Muscle layer of duodenum (tissue), 2 donors: ENCODE measurements around the gene VAV2.
"Not testable (repeated sequence)": the region's sequence is repeated elsewhere in the genome, so short reads cannot be mapped to it uniquely, and the experiment has no call there.

Experiments
- H3K27ac ChIP-seq: one replicate; pipeline ENCODE4 v1.7.0; 2013; ENCODE audit warnings: mild to moderate bottlenecking, low read length
- H3K27me3 ChIP-seq: one replicate; pipeline ENCODE4 v1.7.0; 2013; ENCODE audit warnings: low read depth, mild to moderate bottlenecking, control low read depth, low read length
- H3K36me3 ChIP-seq, 2 donors: one replicate each; pipeline ENCODE4 v1.7.0; 2013; ENCODE audit warnings: low read length in 2 of 2, control low read depth in 1 of 2, mild to moderate bottlenecking in 1 of 2; ENCODE audit not compliant: insufficient read depth in 2 of 2, control insufficient read depth in 1 of 2
- H3K4me1 ChIP-seq, 2 donors: one replicate each; pipeline ENCODE4 v1.7.0; 2013; ENCODE audit warnings: low read length in 2 of 2, mild to moderate bottlenecking in 2 of 2, control low read depth in 1 of 2, moderate library complexity in 1 of 2; ENCODE audit not compliant: insufficient read depth in 2 of 2, control insufficient read depth in 1 of 2
- H3K4me3 ChIP-seq, 2 donors: one replicate each; pipeline ENCODE4 v1.7.0; 2013; ENCODE audit warnings: low read length in 2 of 2, low read depth in 1 of 2, mild to moderate bottlenecking in 1 of 2
- H3K9me3 ChIP-seq, 2 donors: one replicate each; pipeline ENCODE4 v1.7.0; 2013; ENCODE audit warnings: low read length in 2 of 2, control low read depth in 1 of 2, mild to moderate bottlenecking in 1 of 2; ENCODE audit not compliant: control insufficient read depth in 1 of 2
- donor health status: healthy.

VAV2 gene

GRCh38 chr9:133959171-133959570 lies 33.0 kb downstream of the VAV2 start:
- Histone ChIP-seq H3K4me3 (no peak overlapping the region), H3K9me3 (no peaks in the 10 kb centered on the region), H3K4me1 (peaks cover 5 to 17% of the 10 kb centered on the region in 2 donors), H3K27ac (no peak overlapping the region), H3K27me3 (no peaks in the 10 kb centered on the region), H3K36me3 (no peaks in the 10 kb centered on the region)

- Histone ChIP-seq H3K36me3 (no peaks in the 10 kb centered on the region), H3K4me1 (peaks cover 5 to 17% of the 10 kb centered on the region in 2 donors), H3K27ac (no peak overlapping the region), H3K4me3 (no peak overlapping the region), H3K27me3 (no peaks in the 10 kb centered on the region), H3K9me3 (no peaks in the 10 kb centered on the region)
Measured at GRCh38 chr9:133958756-133959155, 33.4 kb downstream of the VAV2 start.

- not testable (repeated sequence) for H3K4me3 ChIP-seq, H3K27ac ChIP-seq, H3K27me3 ChIP-seq, H3K9me3 ChIP-seq, H3K36me3 ChIP-seq
- H3K4me1 ChIP-seq = peaks cover 5 to 17% of the 10 kb centered on the region in 2 donors
Measured at GRCh38 chr9:133957772-133958171, 34.4 kb downstream of the VAV2 start.

GRCh38 chr9:133957328-133957727 lies 34.8 kb downstream of the VAV2 start:
- Histone ChIP-seq H3K4me1 (peaks cover 5 to 17% of the 10 kb centered on the region in 2 donors), H3K4me3 (no peak overlapping the region), H3K27ac (no peak overlapping the region)

GRCh38 chr9:133956520-133957076 lies 35.5 kb downstream of the VAV2 start:
- H3K36me3 ChIP-seq = no peaks in the 10 kb centered on the region
- peaks cover 5 to 17% of the 10 kb centered on the region in 2 donors for H3K4me1 ChIP-seq
- no peak overlapping the region for H3K4me3 ChIP-seq
- no peaks in the 10 kb centered on the region for H3K9me3 ChIP-seq
- H3K27me3 ChIP-seq = no peaks in the 10 kb centered on the region
- H3K27ac ChIP-seq = peak overlapping the region; percentile 16

More at GRCh38 chr9:133957328-133957727, 34.8 kb downstream of the VAV2 start:
- Histone ChIP-seq H3K9me3 (no peaks in the 10 kb centered on the region), H3K36me3 (no peaks in the 10 kb centered on the region), H3K27me3 (no peaks in the 10 kb centered on the region)

- no peaks in the 10 kb centered on the region for H3K9me3 ChIP-seq
- no peaks in the 10 kb centered on the region for H3K36me3 ChIP-seq
- no peak overlapping the region for H3K4me3 ChIP-seq
- H3K4me1 ChIP-seq = peaks cover 5 to 17% of the 10 kb centered on the region in 2 donors
- peak overlapping the region; percentile 16 for H3K27ac ChIP-seq
- H3K27me3 ChIP-seq = no peaks in the 10 kb centered on the region
Measured at GRCh38 chr9:133955821-133956411, 36.2 kb downstream of the VAV2 start.

- no peaks in the 10 kb centered on the region for H3K36me3 ChIP-seq
- H3K4me3 ChIP-seq = no peak overlapping the region
- no peaks in the 10 kb centered on the region for H3K9me3 ChIP-seq
- H3K4me1 ChIP-seq = peaks cover 5 to 17% of the 10 kb centered on the region in 2 donors
- H3K27me3 ChIP-seq = no peaks in the 10 kb centered on the region
- no peak overlapping the region for H3K27ac ChIP-seq
Measured at GRCh38 chr9:133954862-133955529, 37.1 kb downstream of the VAV2 start.

GRCh38 chr9:133953976-133954709 lies 38.0 kb downstream of the VAV2 start:
- Histone ChIP-seq H3K4me1 (peaks cover 5 to 17% of the 10 kb centered on the region in 2 donors), H3K27me3 (no peaks in the 10 kb centered on the region), H3K9me3 (no peaks in the 10 kb centered on the region), H3K4me3 (no peak overlapping the region), H3K36me3 (no peaks in the 10 kb centered on the region), H3K27ac (no peak overlapping the region)

GRCh38 chr9:133953621-133953975 lies 38.5 kb downstream of the VAV2 start:
- Histone ChIP-seq H3K27me3 (no peaks in the 10 kb centered on the region), H3K36me3 (no peaks in the 10 kb centered on the region), H3K9me3 (no peaks in the 10 kb centered on the region), H3K4me3 (no peak overlapping the region), H3K4me1 (peaks cover 5 to 17% of the 10 kb centered on the region in 2 donors), H3K27ac (no peak overlapping the region)

- H3K27ac ChIP-seq = no peak overlapping the region
- H3K4me3 ChIP-seq = no peak overlapping the region
- H3K4me1 ChIP-seq = peaks cover 5 to 17% of the 10 kb centered on the region in 2 donors
- no peaks in the 10 kb centered on the region for H3K36me3 ChIP-seq
- no peaks in the 10 kb centered on the region for H3K9me3 ChIP-seq
- H3K27me3 ChIP-seq = no peaks in the 10 kb centered on the region
Measured at GRCh38 chr9:133952598-133953550, 39.2 kb downstream of the VAV2 start.
